Upper lobe of left lung (tissue), 6 donors: ENCODE measurements around the gene CAGE1. TPM values are rescaled to one million over a fixed set of nuclear protein-coding genes. Genes with fewer than 3 reads are reported as not detected.
A peak's percentile ranks its signal among the peaks of the same experiment; 100 is the strongest.

ENCODE experiments used
- ATAC-seq, 2 donors: fragments of 200-7000 bp; cut with Tn5 transposase; one replicate each; pipeline ENCODE4 v1.9.1; 2022; ENCODE audit warnings: mild to moderate bottlenecking in 2 of 2, moderate library complexity in 2 of 2; ENCODE audit not compliant: low FRiP score in 2 of 2
- DNase-seq, 2 donors: peaks; one replicate each; pipeline ENCODE4 v3.0.0-alpha.2; 2019 to 2020
- H3K27ac ChIP-seq, 4 donors: fragments of 200-600 bp; sonication (generic); one replicate each; pipeline ENCODE4 v1.5.1; 2016 to 2019
- H3K27me3 ChIP-seq, 4 donors: fragments of 200-600 bp; sonication (generic); one replicate each; pipeline ENCODE4 v1.5.1; 2017 to 2019
- H3K36me3 ChIP-seq, 4 donors: fragments of 200-600 bp; sonication (generic); one replicate each; pipeline ENCODE4 v1.5.1; 2016 to 2019
- H3K4me1 ChIP-seq, 4 donors: fragments of 200-600 bp; sonication (generic); one replicate each; pipeline ENCODE4 v1.5.1; 2018 to 2019
- H3K4me3 ChIP-seq, 4 donors: fragments of 200-600 bp; sonication (generic); one replicate each; pipeline ENCODE4 v1.5.1; 2017 to 2019; ENCODE audit warnings: mild to moderate bottlenecking in 2 of 4, moderate library complexity in 1 of 4
- H3K9me3 ChIP-seq, 4 donors: fragments of 200-600 bp; sonication (generic); one replicate each; pipeline ENCODE4 v1.5.1; 2018 to 2019
- EP300 ChIP-seq, 4 donors: sonication (generic); formaldehyde crosslinking; IDR thresholded peaks; one replicate each; pipeline ENCODE4 v1.5.1; 2017; ENCODE audit warnings: antibody characterized with exemption in 4 of 4, control low read depth in 2 of 4
- POLR2A ChIP-seq, 4 donors: fragments of 450-650 bp; IDR thresholded peaks; one replicate each; pipeline ENCODE4 v1.5.1; 2016 to 2017; ENCODE audit warnings: antibody characterized with exemption in 4 of 4, mild to moderate bottlenecking in 2 of 4
- POLR2AphosphoS5 ChIP-seq, 2 donors: sonication (generic); formaldehyde crosslinking; IDR thresholded peaks; one replicate each; pipeline ENCODE4 v1.5.1; 2017; ENCODE audit warnings: antibody characterized with exemption in 2 of 2
- WGBS, 2 donors: methylation state at CpG; one replicate each; pipeline ENCODE4 v1.1.5; 2017 to 2018; 5-methylcytosine and 5-hydroxymethylcytosine counted together
- total RNA-seq, 6 donors: library from RNA; depleted of rRNA in 4 of 6; stranded (reverse); fragments of >200 nt in 4 of 6; gene quantifications; one replicate each; pipeline versions ENCODE4 v1.1.0 to v1.2.1, GENCODE V29; 2016 to 2021
- TF ChIP-seq, protein P1 (sequence below), 6 experiments: fragments of 450-650 bp in 4 of 6; fragments of 200-600 bp in 2 of 6; sonication (generic) in 2 of 6; IDR thresholded peaks; one replicate each; pipeline ENCODE4 v1.5.1; 2016 to 2019; ENCODE audit warnings: antibody characterized with exemption in 6 of 6
- donor health status: DM: no; HTN: no; CAD: no; lungs with moderate emphysema.
- donor health status: DM: no; HTN: yes; CAD: no; lungs with severe emphysema.

CAGE1 gene
- total RNA-seq, 6 donors from 2014 or later: not detected

DNA sequence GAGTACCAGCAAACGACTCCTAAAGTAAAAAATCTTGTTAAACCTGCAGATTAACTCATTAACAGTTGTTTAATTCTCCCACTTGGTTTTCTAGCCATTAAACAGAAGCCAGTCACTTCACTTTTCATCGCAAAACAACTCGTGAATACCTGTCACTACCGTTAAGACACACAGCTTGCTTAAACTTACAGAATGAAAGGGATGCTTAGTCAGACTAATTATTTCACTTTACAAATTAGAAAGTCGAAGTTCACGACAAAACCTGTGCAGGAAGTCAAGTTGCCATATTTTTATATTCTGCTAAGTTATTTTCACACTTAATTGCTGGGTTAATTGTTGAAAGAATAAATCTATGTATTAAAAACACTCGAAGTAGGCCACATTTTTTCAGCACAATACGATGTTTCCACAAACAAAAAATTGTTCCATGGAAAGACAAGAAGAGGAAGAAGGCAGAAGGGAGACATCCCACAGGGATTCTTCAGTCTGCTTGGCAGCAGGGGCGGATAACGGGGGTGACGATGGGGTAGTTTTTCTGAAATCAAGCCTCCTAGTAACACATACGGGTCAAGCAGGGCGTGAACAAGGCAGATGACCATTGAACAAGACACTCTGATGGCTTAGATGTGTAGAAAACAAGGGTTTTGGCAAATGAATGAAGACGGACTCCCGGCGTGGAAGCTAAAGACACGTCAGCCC, 77.5 kb downstream of the CAGE1 start:
- no peak for TF ChIP-seq EP300 (IDR thresholded peaks at IDR 0.05)
- no peak for TF ChIP-seq POLR2AphosphoS5 (IDR thresholded peaks at IDR 0.05)
- no peak for TF ChIP-seq POLR2A (IDR thresholded peaks at IDR 0.05)
- TF ChIP-seq, protein P1, sequence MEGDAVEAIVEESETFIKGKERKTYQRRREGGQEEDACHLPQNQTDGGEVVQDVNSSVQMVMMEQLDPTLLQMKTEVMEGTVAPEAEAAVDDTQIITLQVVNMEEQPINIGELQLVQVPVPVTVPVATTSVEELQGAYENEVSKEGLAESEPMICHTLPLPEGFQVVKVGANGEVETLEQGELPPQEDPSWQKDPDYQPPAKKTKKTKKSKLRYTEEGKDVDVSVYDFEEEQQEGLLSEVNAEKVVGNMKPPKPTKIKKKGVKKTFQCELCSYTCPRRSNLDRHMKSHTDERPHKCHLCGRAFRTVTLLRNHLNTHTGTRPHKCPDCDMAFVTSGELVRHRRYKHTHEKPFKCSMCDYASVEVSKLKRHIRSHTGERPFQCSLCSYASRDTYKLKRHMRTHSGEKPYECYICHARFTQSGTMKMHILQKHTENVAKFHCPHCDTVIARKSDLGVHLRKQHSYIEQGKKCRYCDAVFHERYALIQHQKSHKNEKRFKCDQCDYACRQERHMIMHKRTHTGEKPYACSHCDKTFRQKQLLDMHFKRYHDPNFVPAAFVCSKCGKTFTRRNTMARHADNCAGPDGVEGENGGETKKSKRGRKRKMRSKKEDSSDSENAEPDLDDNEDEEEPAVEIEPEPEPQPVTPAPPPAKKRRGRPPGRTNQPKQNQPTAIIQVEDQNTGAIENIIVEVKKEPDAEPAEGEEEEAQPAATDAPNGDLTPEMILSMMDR (IDR thresholded peaks at IDR 0.05): no peak
- ATAC-seq (no peak), DNase-seq (no peak)
- Histone ChIP-seq H3K27ac (peak overlapping the region; percentile 92 to 97 (median 96)), H3K4me1 (peaks cover 15 to 46% (median 32%) of the 10 kb centered on the region in 4 donors), H3K36me3 (peaks cover 0 to 32% (median 23%) of the 10 kb centered on the region in 4 donors), H3K27me3 (no peaks in the 10 kb centered on the region), H3K9me3 (no peaks in the 10 kb centered on the region), H3K4me3 (peak overlapping the region; percentile 90 to 100 (median 100))
- WGBS, 2 donors: 3 to 4% methylated on average over 17 of the region's 17 CpGs

DNA sequence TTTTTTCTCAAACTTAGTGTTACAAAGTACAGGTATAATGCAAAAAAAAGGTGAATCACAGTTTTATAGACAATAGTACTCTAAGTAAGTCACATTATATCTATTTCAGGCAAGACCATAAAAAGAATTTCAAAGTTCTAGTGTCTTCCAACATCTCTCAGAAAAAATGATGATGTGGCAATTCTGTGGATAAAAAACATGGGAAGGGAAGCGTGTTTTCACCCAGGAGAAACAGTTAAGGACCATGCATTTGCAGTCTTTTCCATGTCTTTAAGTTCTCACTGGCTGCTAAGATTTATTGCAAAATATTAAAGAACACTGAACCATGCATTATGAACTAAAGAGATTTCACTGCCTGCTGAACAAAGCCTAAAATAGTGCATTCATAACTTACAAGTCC, 78.4 kb downstream of the CAGE1 start:
- Histone ChIP-seq H3K4me3 (peak overlapping the region in 1 of 4 donors; percentile 100), H3K27me3 (no peaks in the 10 kb centered on the region), H3K9me3 (no peaks in the 10 kb centered on the region), H3K27ac (no peak overlapping the region), H3K36me3 (peaks cover 0 to 39% (median 30%) of the 10 kb centered on the region in 4 donors), H3K4me1 (peaks cover 15 to 48% (median 32%) of the 10 kb centered on the region in 4 donors)
- ATAC-seq (no peak), DNase-seq (no peak)
- TF ChIP-seq POLR2AphosphoS5 (IDR thresholded peaks at IDR 0.05) (no peak), EP300 (IDR thresholded peaks at IDR 0.05) (no peak), POLR2A (IDR thresholded peaks at IDR 0.05) (no peak)
- TF ChIP-seq, protein P1 (IDR thresholded peaks at IDR 0.05): no peak
- 73% methylated on average over 1 of the region's 1 CpG for WGBS, 2 donors

DNA sequence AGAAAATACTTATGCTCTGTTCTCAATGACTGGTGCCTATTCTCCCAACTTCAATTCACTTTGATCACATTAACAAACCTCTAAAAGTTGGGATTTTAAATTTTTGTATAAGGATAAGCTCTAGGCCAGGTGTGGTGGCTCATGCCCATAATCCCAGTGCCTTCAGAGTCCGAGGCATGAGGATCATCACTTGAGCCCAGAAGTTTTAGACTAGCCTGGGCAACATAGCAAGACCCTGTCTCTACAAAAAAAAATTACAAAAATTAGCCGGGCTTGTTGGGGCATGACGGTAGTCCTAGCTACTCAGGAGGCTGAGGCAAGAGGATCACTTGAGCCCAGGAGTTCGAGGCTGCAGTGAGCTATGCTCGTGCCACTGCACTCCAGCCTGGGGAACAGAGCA, 80.5 kb downstream of the CAGE1 start:
- H3K27me3 ChIP-seq: no peaks in the 10 kb centered on the region
- ATAC-seq (no peak), DNase-seq (no peak)
- no peaks in the 10 kb centered on the region for H3K9me3 ChIP-seq
- WGBS, 2 donors: 81 to 97% methylated on average over 5 of the region's 5 CpGs
- peaks cover 0 to 61% (median 35%) of the 10 kb centered on the region in 4 donors for H3K36me3 ChIP-seq
- H3K27ac ChIP-seq: no peak overlapping the region
- H3K4me3 ChIP-seq: no peak overlapping the region
- TF ChIP-seq POLR2AphosphoS5 (IDR thresholded peaks at IDR 0.05) (no peak), POLR2A (IDR thresholded peaks at IDR 0.05) (no peak), EP300 (IDR thresholded peaks at IDR 0.05) (no peak)
- TF ChIP-seq, protein P1 (IDR thresholded peaks at IDR 0.05): no peak
- peaks cover 21 to 48% (median 32%) of the 10 kb centered on the region in 4 donors for H3K4me1 ChIP-seq

DNA sequence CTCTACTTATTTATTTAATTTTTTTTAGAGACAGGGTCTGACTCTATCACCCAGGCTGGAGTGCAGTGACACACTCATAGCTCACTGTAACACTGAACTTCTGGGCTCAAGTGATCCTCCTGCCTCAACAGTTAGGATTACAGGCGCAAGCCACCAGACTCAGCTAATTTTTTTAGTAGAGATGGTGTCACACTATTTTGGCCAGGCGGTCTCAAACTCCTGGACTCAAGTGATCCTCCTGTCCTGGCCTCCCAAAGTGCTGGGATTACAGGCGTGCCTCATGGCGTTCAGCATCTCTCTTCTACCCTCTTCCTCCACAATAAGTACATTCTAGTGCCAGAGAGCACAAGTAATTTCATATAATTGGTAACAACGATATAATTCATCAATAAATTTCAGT, 82.0 kb downstream of the CAGE1 start:
- ATAC-seq: no peak
- WGBS, 2 donors: 93 to 96% methylated on average over 5 of the region's 5 CpGs

More for the DNA sequence above, 82.0 kb downstream of the CAGE1 start:
- no peak for TF ChIP-seq EP300 (IDR thresholded peaks at IDR 0.05)
- TF ChIP-seq, protein P1 (IDR thresholded peaks at IDR 0.05): no peak
- TF ChIP-seq POLR2AphosphoS5 (IDR thresholded peaks at IDR 0.05): no peak
- no peak for TF ChIP-seq POLR2A (IDR thresholded peaks at IDR 0.05)
- peaks cover 21 to 42% (median 27%) of the 10 kb centered on the region in 4 donors for H3K4me1 ChIP-seq
- H3K27me3 ChIP-seq: no peaks in the 10 kb centered on the region
- H3K36me3 ChIP-seq: peaks cover 3 to 76% (median 42%) of the 10 kb centered on the region in 4 donors
- no peak for DNase-seq
- H3K4me3 ChIP-seq: no peak overlapping the region
- no peaks in the 10 kb centered on the region for H3K9me3 ChIP-seq
- no peak overlapping the region for H3K27ac ChIP-seq
